DND-41 (cell line): ENCODE measurements around the gene CAMK4.

Experiments used
- ATAC-seq: fragments of 200-7000 bp; cut with Tn5 transposase; 3 replicates; pipeline ENCODE4 v1.9.1; 2021; ENCODE audit warnings: low read depth; ENCODE audit not compliant: insufficient read depth
- DNase-seq: peaks from one replicate; pipeline ENCODE4 v3.0.0-alpha.2; 2020
- H2AFZ ChIP-seq: 2 replicates; pipeline ENCODE4 v1.6.0; 2012; ENCODE audit warnings: low read depth, low read length
- H3K27ac ChIP-seq: 2 replicates; pipeline ENCODE4 v1.5.1; 2012; ENCODE audit warnings: low read length, inconsistent platforms
- H3K27me3 ChIP-seq: fragments of 200-600 bp; sonication (generic); 2 replicates; pipeline ENCODE4 v1.6.0; 2012; ENCODE audit warnings: low read length, mild to moderate bottlenecking, inconsistent platforms; ENCODE audit not compliant: insufficient read depth, poor library complexity
- H3K36me3 ChIP-seq: 2 replicates; pipeline ENCODE4 v1.5.1; 2012; ENCODE audit warnings: low read length, inconsistent platforms; ENCODE audit not compliant: insufficient read depth
- H3K4me1 ChIP-seq: 2 replicates; pipeline ENCODE4 v1.5.1; 2012; ENCODE audit warnings: mild to moderate bottlenecking, low read length; ENCODE audit not compliant: insufficient read depth
- H3K4me2 ChIP-seq: 2 replicates; pipeline ENCODE4 v1.6.0; 2012; ENCODE audit warnings: mild to moderate bottlenecking, moderate library complexity, low read length, inconsistent platforms; ENCODE audit not compliant: insufficient read depth
- H3K4me3 ChIP-seq, 2 experiments: fragments of 200-600 bp in 1 of 2; shearing (Covaris generic) in 1 of 2; 2 replicates each; pipeline ENCODE4 v1.5.1; 2012 to 2016; ENCODE audit warnings: inconsistent platforms in 2 of 2, low read length in 2 of 2, mild to moderate bottlenecking in 2 of 2, low read depth in 1 of 2, moderate library complexity in 1 of 2
- H3K79me2 ChIP-seq: 2 replicates; pipeline ENCODE4 v1.6.0; 2012; ENCODE audit warnings: low read length, inconsistent platforms; ENCODE audit not compliant: insufficient read depth
- H3K9ac ChIP-seq: 2 replicates; pipeline ENCODE4 v1.6.0; 2012; ENCODE audit warnings: low read depth, mild to moderate bottlenecking, inconsistent platforms, low read length, moderate library complexity
- H3K9me3 ChIP-seq: 2 replicates; pipeline ENCODE4 v1.5.1; 2012; ENCODE audit warnings: low read length, moderate library complexity, mild to moderate bottlenecking, inconsistent platforms; ENCODE audit not compliant: insufficient read depth, severe bottlenecking
- H4K20me1 ChIP-seq: 2 replicates; pipeline ENCODE4 v1.6.0; 2012; ENCODE audit warnings: low read length; ENCODE audit not compliant: insufficient read depth
- CTCF ChIP-seq: IDR thresholded peaks from 2 replicates; pipeline ENCODE4 v1.5.1; 2012; ENCODE audit warnings: borderline replicate concordance, low read length, moderate library complexity, mild to moderate bottlenecking; ENCODE audit not compliant: poor library complexity, severe bottlenecking; ENCODE audit errors: extremely low read depth
- EZH2 ChIP-seq: IDR thresholded peaks from 3 replicates; pipeline ENCODE4 v1.6.1; 2012; ENCODE audit warnings: borderline replicate concordance, low read depth, mild to moderate bottlenecking, moderate library complexity, low read length, inconsistent platforms; ENCODE audit not compliant: severe bottlenecking

Gene CAMK4

GRCh38 chr5:111375645-111376044 is 151.5 kb downstream of the CAMK4 start:
- no peak for DNase-seq
- H3K4me1 ChIP-seq = no peaks in the 10 kb centered on the region

GRCh38 chr5:111377306-111377705 is 153.1 kb downstream of the CAMK4 start:
- H2AFZ ChIP-seq = no peak overlapping the region
- DNase-seq = no peak
- H3K9ac ChIP-seq = no peak overlapping the region
- H4K20me1 ChIP-seq = no peaks in the 10 kb centered on the region
- no peak overlapping the region for H3K4me2 ChIP-seq
- H3K36me3 ChIP-seq = no peaks in the 10 kb centered on the region
- H3K9me3 ChIP-seq = no peaks in the 10 kb centered on the region
- no peaks in the 10 kb centered on the region for H3K4me1 ChIP-seq
- no peak overlapping the region for H3K27ac ChIP-seq
- H3K4me3 ChIP-seq = no peak overlapping the region
- TF ChIP-seq EZH2 (no peak), CTCF (no peak)
- no peaks in the 10 kb centered on the region for H3K27me3 ChIP-seq
- no peaks in the 10 kb centered on the region for H3K79me2 ChIP-seq
- ATAC-seq = no peak

More at GRCh38 chr5:111375645-111376044, 151.5 kb downstream of the CAMK4 start:
- Histone ChIP-seq H3K4me2 (no peak overlapping the region), H3K27ac (no peak overlapping the region), H3K9me3 (no peaks in the 10 kb centered on the region), H3K9ac (no peak overlapping the region), H3K4me3 (no peak overlapping the region), H3K27me3 (no peaks in the 10 kb centered on the region), H3K79me2 (no peaks in the 10 kb centered on the region), H2AFZ (no peak overlapping the region), H4K20me1 (no peaks in the 10 kb centered on the region), H3K36me3 (no peaks in the 10 kb centered on the region)
- TF ChIP-seq CTCF (no peak), EZH2 (no peak)
- ATAC-seq = no peak

- Histone ChIP-seq H3K9ac (no peak overlapping the region), H3K79me2 (no peaks in the 10 kb centered on the region), H2AFZ (no peak overlapping the region), H3K36me3 (no peaks in the 10 kb centered on the region), H4K20me1 (no peaks in the 10 kb centered on the region), H3K4me2 (no peak overlapping the region), H3K4me3 (no peak overlapping the region), H3K27me3 (no peaks in the 10 kb centered on the region), H3K9me3 (no peaks in the 10 kb centered on the region), H3K27ac (no peak overlapping the region), H3K4me1 (no peaks in the 10 kb centered on the region)
- ATAC-seq (no peak), DNase-seq (no peak)
- TF ChIP-seq CTCF = no peak
- no peak for TF ChIP-seq EZH2
Observed at GRCh38 chr5:111379391-111379816, 155.2 kb downstream of the CAMK4 start.
